Measurements from ENCODE around the gene FURIN. TPM values are rescaled to one million over a fixed set of nuclear protein-coding genes. Genes with fewer than 3 reads are reported as not detected.

The FURIN gene
- polyA plus RNA-seq, 1 of the 3 experiments (the other 2 are of a cell fraction): 40.8 TPM

DNA sequence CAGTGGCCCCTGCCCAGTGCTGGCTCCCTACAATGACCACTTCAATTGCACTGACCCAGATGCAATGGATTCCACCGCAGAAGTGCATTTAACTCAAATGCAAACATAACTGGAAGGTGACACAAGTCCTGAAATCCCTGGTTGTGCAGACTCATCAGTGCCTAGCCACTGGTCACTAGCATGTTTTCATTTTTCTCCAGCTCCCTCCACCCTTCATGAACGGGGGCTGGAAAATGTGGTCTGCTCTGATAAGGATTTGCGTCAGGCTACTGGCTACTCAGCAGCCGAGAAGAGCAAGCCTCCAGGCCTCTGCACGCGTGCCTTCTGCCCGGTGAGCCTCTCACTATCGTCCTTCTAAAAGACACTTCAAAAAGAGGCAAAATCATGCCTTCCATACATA is 27.4 kb upstream of the FURIN start:
- no peak overlapping the region for H3K4me3 ChIP-seq (ENCODE audit: low read depth in 2 of 2, low read length in 1 of 2)
- H3K9ac ChIP-seq: no peak overlapping the region
- WGBS (ENCODE audit: low lambda C conversion rate): 71% methylated on average over 8 of the region's 8 CpGs
- TF ChIP-seq EZH2phosphoT487 (IDR thresholded peaks at IDR 0.05; ENCODE audit: borderline replicate concordance, low read depth): no peak
- TF ChIP-seq GATA2 (CRISPR knock-in tag; IDR thresholded peaks at IDR 0.05): peak; percentile 37; the same call in 1 of the 2 replicates
- peak; percentile 51; the same call in 1 of the 2 replicates for TF ChIP-seq MXI1 (IDR thresholded peaks at IDR 0.05; ENCODE audit: low read depth, low read length)
- no peaks in the 10 kb centered on the region for H3K27me3 ChIP-seq (ENCODE audit: insufficient read depth)
- H3F3A ChIP-seq (replicated peaks; ENCODE audit: insufficient read depth): peaks cover 9% of the 10 kb centered on the region
- H3K4me2 ChIP-seq: no peak overlapping the region
- no peaks in the 10 kb centered on the region for H4K20me1 ChIP-seq (ENCODE audit: insufficient read depth)
- H3K79me2 ChIP-seq (ENCODE audit: insufficient read depth): no peaks in the 10 kb centered on the region
- peak overlapping the region in 1 of 2 experiments; percentile 23; a peak in 2 of 4 replicates for H3K27ac ChIP-seq (ENCODE audit: low read depth in 2 of 2, low read length in 1 of 2)
- POLR2A ChIA-PET: no interaction called here
- no peak overlapping the region for H2AFZ ChIP-seq (ENCODE audit: low read depth)
- CTCF ChIA-PET: interaction anchor here (0.5 to 1.2 kb wide), 3 partner anchors 22 to 888 kb away, joined by 3 read pairs; no protein-coding TSS in a partner anchor
- H3K36me3 ChIP-seq (replicated peaks in 1 of 2; ENCODE audit: control insufficient read depth in 1 of 2, insufficient read depth in 2 of 2, low read length in 1 of 2): no peaks in the 10 kb centered on the region
- H3K9me2 ChIP-seq: no peaks in the 10 kb centered on the region
- H3K9me3 ChIP-seq: no peaks in the 10 kb centered on the region
- peaks cover 9 to 11% of the 10 kb centered on the region in 2 experiments; a peak in 2 of 4 replicates for H3K4me1 ChIP-seq (ENCODE audit: control insufficient read depth in 1 of 2, insufficient read depth in 2 of 2, low read depth in 1 of 2, low read length in 1 of 2)
- peak; percentile 72 for DNase-seq

DNA sequence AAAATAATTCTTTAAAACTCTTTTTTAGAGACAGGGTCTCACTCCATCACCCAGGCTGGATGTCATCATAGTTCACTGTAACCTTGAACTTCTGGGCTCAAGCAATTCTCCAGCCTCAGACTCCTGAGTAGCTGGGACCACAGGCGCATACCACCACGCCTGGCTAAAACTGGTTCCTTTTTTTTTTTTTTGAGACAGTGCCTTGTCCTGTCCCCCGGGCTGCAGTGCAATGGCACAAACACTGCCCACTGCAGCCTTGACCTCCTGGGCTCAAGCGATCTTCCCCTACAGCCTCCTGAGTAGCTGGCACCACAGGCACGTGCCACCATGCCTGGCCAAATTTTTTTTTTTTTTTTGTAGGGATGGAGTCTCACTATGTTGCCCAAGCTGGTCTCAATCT is 23.7 kb upstream of the FURIN start:
- ChIA-PET CTCF (no interaction called here), POLR2A (no interaction called here)
- Histone ChIP-seq H3F3A (replicated peaks; ENCODE audit: insufficient read depth) (peaks cover 9% of the 10 kb centered on the region), H3K27me3 (ENCODE audit: insufficient read depth) (no peaks in the 10 kb centered on the region), H3K9me2 (no peaks in the 10 kb centered on the region), H3K36me3 (replicated peaks in 1 of 2; ENCODE audit: control insufficient read depth in 1 of 2, insufficient read depth in 2 of 2, low read length in 1 of 2) (no peaks in the 10 kb centered on the region), H2AFZ (ENCODE audit: low read depth) (peak overlapping the region; percentile 77; the same call in 1 of the 2 replicates), H4K20me1 (ENCODE audit: insufficient read depth) (no peaks in the 10 kb centered on the region), H3K27ac (ENCODE audit: low read depth in 2 of 2, low read length in 1 of 2) (peak overlapping the region in 1 of 2 experiments; percentile 64; a peak in 2 of 4 replicates), H3K4me2 (peak overlapping the region; percentile 50; the same call in 1 of the 2 replicates), H3K4me3 (ENCODE audit: low read depth in 2 of 2, low read length in 1 of 2) (no peak overlapping the region), H3K9me3 (no peaks in the 10 kb centered on the region), H3K4me1 (ENCODE audit: control insufficient read depth in 1 of 2, insufficient read depth in 2 of 2, low read depth in 1 of 2, low read length in 1 of 2) (peaks cover 6 to 9% of the 10 kb centered on the region in 2 experiments; a peak in 2 of 4 replicates), H3K9ac (no peak overlapping the region), H3K79me2 (ENCODE audit: insufficient read depth) (no peaks in the 10 kb centered on the region)
- no peak for TF ChIP-seq RFX5 (IDR thresholded peaks at IDR 0.05; ENCODE audit: low read length)
- no peak for TF ChIP-seq MEF2A (IDR thresholded peaks at IDR 0.05; ENCODE audit: borderline replicate concordance, low read depth)
- no peak for TF ChIP-seq TAF1 (IDR thresholded peaks at IDR 0.05; ENCODE audit: borderline replicate concordance, low read depth, low read length)
- TF ChIP-seq, protein P1, sequence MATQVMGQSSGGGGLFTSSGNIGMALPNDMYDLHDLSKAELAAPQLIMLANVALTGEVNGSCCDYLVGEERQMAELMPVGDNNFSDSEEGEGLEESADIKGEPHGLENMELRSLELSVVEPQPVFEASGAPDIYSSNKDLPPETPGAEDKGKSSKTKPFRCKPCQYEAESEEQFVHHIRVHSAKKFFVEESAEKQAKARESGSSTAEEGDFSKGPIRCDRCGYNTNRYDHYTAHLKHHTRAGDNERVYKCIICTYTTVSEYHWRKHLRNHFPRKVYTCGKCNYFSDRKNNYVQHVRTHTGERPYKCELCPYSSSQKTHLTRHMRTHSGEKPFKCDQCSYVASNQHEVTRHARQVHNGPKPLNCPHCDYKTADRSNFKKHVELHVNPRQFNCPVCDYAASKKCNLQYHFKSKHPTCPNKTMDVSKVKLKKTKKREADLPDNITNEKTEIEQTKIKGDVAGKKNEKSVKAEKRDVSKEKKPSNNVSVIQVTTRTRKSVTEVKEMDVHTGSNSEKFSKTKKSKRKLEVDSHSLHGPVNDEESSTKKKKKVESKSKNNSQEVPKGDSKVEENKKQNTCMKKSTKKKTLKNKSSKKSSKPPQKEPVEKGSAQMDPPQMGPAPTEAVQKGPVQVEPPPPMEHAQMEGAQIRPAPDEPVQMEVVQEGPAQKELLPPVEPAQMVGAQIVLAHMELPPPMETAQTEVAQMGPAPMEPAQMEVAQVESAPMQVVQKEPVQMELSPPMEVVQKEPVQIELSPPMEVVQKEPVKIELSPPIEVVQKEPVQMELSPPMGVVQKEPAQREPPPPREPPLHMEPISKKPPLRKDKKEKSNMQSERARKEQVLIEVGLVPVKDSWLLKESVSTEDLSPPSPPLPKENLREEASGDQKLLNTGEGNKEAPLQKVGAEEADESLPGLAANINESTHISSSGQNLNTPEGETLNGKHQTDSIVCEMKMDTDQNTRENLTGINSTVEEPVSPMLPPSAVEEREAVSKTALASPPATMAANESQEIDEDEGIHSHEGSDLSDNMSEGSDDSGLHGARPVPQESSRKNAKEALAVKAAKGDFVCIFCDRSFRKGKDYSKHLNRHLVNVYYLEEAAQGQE (IDR thresholded peaks at IDR 0.05; ENCODE audit: low read depth, low read length): no peak
- TF ChIP-seq, protein P2, sequence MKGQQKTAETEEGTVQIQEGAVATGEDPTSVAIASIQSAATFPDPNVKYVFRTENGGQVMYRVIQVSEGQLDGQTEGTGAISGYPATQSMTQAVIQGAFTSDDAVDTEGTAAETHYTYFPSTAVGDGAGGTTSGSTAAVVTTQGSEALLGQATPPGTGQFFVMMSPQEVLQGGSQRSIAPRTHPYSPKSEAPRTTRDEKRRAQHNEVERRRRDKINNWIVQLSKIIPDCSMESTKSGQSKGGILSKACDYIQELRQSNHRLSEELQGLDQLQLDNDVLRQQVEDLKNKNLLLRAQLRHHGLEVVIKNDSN (IDR thresholded peaks at IDR 0.05; ENCODE audit: borderline replicate concordance, low read depth): no peak
- TF ChIP-seq YY1 (IDR thresholded peaks at IDR 0.05; ENCODE audit: low read depth): no peak
- no peak for DNase-seq
- 89% methylated on average over 5 of the region's 5 CpGs for WGBS (ENCODE audit: low lambda C conversion rate)
